Measurements from ENCODE around the gene NFKBIA.
A peak's percentile ranks its signal among the peaks of the same experiment; 100 is the strongest.
"Not testable (repeated sequence)": the region's sequence is repeated elsewhere in the genome, so short reads cannot be mapped to it uniquely, and the experiment has no call there.

The NFKBIA gene

DNA sequence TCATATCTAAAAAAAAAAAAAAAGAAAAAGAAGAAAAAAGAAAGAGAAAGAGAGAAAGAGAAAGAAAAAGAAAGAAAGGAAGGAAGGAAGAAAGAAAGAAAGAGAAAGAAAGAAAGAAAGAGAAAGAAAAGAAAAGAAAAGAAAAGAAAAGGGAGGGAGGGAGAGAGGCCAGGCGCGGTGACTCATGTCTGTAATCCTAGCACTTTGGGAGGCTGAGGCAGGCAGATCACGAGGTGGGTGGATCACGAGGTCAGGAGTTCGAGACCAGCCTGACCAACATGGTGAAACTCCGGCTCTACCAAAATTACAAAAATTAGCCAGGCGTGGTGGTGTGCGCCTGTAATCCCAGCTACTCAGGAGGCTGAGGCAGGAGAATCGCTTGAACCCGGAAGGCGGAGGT is 31.3 kb downstream of the NFKBIA start:
- H3K4me3 ChIP-seq (ENCODE audit: low read length); H3K9ac ChIP-seq (ENCODE audit: low read depth, low read length); H3K36me3 ChIP-seq (ENCODE audit: insufficient read depth, low read depth, low read length); H3K27me3 ChIP-seq (ENCODE audit: insufficient read depth, low read length); H3K27ac ChIP-seq (ENCODE audit: low read length); H3K4me1 ChIP-seq (ENCODE audit: insufficient read depth, low read length); H3K9me3 ChIP-seq (ENCODE audit: insufficient read depth, low read depth, low read length): not testable (repeated sequence)

DNA sequence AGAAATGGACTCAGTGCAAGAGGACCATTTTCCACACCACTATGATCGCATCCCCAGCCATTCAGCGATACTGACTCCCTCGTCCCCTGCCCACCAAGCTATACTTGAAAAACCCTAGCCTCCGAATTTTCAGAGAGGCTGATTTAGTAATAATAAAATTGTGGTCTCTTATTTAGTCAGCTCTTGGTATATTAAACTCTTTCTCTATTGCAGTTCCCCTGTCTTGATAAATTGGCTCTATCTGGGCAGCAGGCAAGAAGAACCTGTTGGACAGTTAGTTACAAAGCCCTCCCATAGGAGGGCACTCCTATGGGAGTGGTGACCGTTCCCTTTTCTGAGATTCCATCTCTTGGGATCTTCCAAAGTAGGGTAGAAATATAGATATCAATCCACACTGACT is 33.6 kb downstream of the NFKBIA start:
- Histone ChIP-seq H3K27ac (ENCODE audit: low read length) (no peak overlapping the region), H3K4me1 (ENCODE audit: insufficient read depth, low read length) (peaks cover 15% of the 10 kb centered on the region), H3K36me3 (ENCODE audit: insufficient read depth, low read depth, low read length) (no peaks in the 10 kb centered on the region), H3K9me3 (ENCODE audit: insufficient read depth, low read depth, low read length) (no peaks in the 10 kb centered on the region), H3K9ac (ENCODE audit: low read depth, low read length) (no peak overlapping the region), H3K4me3 (ENCODE audit: low read length) (no peak overlapping the region), H3K27me3 (ENCODE audit: insufficient read depth, low read length) (no peaks in the 10 kb centered on the region)

DNA sequence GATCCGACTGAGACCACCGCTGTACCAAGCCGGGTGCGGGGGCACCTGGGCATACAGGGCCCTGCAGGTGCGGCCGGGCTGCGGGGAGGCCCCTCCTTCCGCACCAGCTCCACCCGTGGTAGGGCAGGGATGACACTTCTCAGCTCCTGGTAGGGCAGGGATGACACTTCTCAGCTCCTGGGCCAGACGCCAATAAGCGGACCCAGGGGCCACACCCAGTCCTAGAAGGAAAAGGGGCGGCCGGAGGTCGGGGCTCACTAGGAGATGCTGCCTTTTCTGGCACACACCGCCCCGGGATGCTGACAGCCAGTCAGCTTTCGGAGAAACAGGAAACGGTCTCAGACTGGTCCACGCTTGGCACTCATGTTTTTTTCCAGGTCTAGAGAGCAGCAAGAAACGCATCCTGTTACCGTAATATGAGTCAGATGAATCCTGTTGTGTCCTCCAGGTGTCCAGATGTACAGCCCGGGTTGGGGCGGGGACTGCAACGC is 34.8 kb downstream of the NFKBIA start:
- Histone ChIP-seq H3K36me3 (ENCODE audit: insufficient read depth, low read depth, low read length) (no peaks in the 10 kb centered on the region), H3K9me3 (ENCODE audit: insufficient read depth, low read depth, low read length) (no peaks in the 10 kb centered on the region), H3K27me3 (ENCODE audit: insufficient read depth, low read length) (no peaks in the 10 kb centered on the region), H3K4me1 (ENCODE audit: insufficient read depth, low read length) (peaks cover 15% of the 10 kb centered on the region), H3K4me3 (ENCODE audit: low read length) (no peak overlapping the region), H3K27ac (ENCODE audit: low read length) (no peak overlapping the region), H3K9ac (ENCODE audit: low read depth, low read length) (no peak overlapping the region)

DNA sequence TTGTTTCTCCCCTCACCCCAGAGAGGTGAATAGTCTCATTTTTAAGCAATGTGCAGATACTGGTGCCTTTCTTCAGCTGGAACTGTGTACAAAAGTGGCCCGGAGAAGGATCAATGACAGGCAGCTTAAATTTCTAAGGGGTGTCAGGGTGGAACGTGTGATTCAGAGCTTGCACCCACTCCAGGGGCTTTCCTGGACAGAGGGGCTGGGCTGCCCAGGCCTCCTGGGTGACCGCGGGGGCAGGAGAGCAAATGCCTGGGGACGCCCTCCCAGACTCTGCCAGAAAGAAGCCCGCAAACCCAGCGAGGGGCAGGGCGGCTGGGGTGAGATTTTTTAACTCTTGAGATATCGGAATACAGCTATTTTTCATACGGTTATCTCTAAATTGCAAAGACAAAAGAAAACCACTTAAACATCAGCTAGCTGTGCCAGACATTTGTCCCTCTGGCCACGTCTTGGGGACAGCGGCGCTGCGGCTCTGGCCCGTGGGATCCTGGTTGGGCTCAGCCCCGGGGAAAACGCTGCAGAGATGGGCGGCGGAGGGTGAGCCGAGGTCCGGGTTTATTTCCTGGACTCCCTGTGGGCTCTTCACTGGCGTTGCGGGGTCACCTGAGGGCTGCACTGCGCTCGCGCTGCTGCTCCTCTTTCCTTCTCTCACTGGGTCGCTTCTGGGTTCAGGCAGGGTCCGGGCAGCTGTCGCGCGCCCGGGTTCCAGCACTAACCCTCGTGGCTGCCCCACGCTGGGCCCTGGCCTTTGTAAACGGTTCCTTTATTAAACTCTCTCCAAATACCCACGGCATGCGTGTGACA is 35.8 kb downstream of the NFKBIA start:
- Histone ChIP-seq H3K27ac (ENCODE audit: low read length) (no peak overlapping the region), H3K27me3 (ENCODE audit: insufficient read depth, low read length) (no peaks in the 10 kb centered on the region), H3K4me3 (ENCODE audit: low read length) (no peak overlapping the region), H3K9me3 (ENCODE audit: insufficient read depth, low read depth, low read length) (no peaks in the 10 kb centered on the region), H3K36me3 (ENCODE audit: insufficient read depth, low read depth, low read length) (no peaks in the 10 kb centered on the region), H3K9ac (ENCODE audit: low read depth, low read length) (no peak overlapping the region), H3K4me1 (ENCODE audit: insufficient read depth, low read length) (peaks cover 15% of the 10 kb centered on the region)

DNA sequence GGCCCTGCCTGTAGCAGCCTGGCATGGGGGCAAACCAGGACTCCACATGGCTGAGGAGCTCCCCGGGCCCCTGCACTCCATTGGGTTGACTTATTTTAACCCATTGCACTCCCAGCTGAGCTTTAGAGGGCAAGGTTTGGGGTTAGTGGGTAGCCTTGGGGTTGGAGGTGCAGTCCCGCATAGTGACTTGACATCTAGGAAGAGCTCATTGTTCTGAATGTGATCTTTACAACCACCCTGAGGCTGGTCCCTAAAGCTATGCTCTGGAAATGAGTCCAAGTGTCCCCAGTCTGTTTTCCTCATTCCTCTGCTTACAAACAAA is 36.4 kb downstream of the NFKBIA start:
- Histone ChIP-seq H3K9ac (ENCODE audit: low read depth, low read length) (peak overlapping the region; percentile 2; the same call in 1 of the 2 replicates), H3K4me3 (ENCODE audit: low read length) (no peak overlapping the region), H3K27ac (ENCODE audit: low read length) (peak overlapping the region; percentile 56), H3K4me1 (ENCODE audit: insufficient read depth, low read length) (peaks cover 15% of the 10 kb centered on the region), H3K36me3 (ENCODE audit: insufficient read depth, low read depth, low read length) (no peaks in the 10 kb centered on the region), H3K27me3 (ENCODE audit: insufficient read depth, low read length) (no peaks in the 10 kb centered on the region), H3K9me3 (ENCODE audit: insufficient read depth, low read depth, low read length) (no peaks in the 10 kb centered on the region)

DNA sequence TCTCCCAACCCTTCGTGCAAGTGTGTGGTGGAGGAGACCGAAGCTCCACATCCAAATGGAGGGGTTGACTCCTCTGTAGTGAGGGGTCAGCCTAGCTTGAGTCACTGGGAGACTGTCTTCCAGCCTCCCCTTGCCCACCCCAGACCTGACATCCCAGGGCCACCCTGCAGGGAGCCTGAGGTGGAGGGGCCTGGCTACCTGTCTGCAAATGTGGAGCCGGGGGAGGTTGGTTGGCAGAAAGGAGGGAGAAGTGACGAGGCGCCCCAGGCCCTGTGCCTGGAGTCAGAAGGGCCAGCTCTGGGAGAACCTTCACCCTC is 37.5 kb downstream of the NFKBIA start:
- Histone ChIP-seq H3K4me1 (ENCODE audit: insufficient read depth, low read length) (peaks cover 15% of the 10 kb centered on the region), H3K9ac (ENCODE audit: low read depth, low read length) (0 out of 2 replicates have a peak overlapping the region, but pooled peaks have one; percentile 2), H3K27ac (ENCODE audit: low read length) (no peak overlapping the region)

DNA sequence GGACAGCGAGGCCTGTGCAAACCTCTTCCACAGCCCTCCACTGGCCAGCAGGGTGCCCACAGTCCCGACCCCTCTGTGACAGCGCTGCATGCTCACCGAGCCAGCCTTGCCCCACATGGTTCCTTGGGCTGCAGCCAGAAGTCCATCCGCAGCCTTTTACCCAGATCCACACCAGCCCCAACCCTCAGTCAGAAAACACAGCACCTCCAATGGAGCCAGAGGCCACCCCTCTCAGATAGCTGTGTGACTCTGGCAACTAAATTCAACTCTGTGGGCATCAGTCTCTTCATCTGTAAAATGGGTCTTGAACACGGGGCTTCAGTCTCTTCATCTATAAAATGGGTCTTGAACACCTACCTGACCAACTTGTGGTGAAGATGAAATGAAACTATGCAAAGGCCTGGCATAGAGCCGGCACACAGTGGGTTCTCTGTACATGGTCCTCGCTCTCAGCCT is 38.0 kb downstream of the NFKBIA start:
- Histone ChIP-seq H3K27ac (ENCODE audit: low read length) (no peak overlapping the region), H3K36me3 (ENCODE audit: insufficient read depth, low read depth, low read length) (no peaks in the 10 kb centered on the region), H3K9ac (ENCODE audit: low read depth, low read length) (no peak overlapping the region), H3K27me3 (ENCODE audit: insufficient read depth, low read length) (no peaks in the 10 kb centered on the region), H3K4me1 (ENCODE audit: insufficient read depth, low read length) (peaks cover 15% of the 10 kb centered on the region), H3K4me3 (ENCODE audit: low read length) (no peak overlapping the region), H3K9me3 (ENCODE audit: insufficient read depth, low read depth, low read length) (no peaks in the 10 kb centered on the region)

More for the DNA sequence above, 37.5 kb downstream of the NFKBIA start:
- no peaks in the 10 kb centered on the region for H3K27me3 ChIP-seq (ENCODE audit: insufficient read depth, low read length)
- H3K9me3 ChIP-seq (ENCODE audit: insufficient read depth, low read depth, low read length): no peaks in the 10 kb centered on the region
- no peaks in the 10 kb centered on the region for H3K36me3 ChIP-seq (ENCODE audit: insufficient read depth, low read depth, low read length)
- no peak overlapping the region for H3K4me3 ChIP-seq (ENCODE audit: low read length)

DNA sequence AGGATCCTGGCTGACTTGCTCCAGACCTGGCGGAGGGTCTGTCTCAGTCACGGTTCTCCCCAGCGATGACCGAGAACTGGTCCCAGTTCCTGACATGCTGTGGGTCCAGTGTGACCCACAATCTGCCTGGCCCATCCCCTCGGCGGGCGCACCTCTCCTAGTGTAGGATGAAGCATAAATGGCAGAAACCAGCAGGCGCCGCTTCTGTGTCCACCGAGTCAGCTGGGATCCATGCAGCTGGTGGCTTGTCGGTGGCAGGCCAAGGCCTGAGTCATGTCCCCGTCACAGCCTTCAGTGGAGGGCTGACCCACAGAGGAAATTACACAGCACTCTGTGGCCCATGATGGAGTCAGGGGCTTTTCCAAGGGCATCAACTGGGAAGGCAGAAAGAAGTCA is 38.5 kb downstream of the NFKBIA start:
- Histone ChIP-seq H3K4me1 (ENCODE audit: insufficient read depth, low read length) (peaks cover 15% of the 10 kb centered on the region), H3K9ac (ENCODE audit: low read depth, low read length) (no peak overlapping the region), H3K9me3 (ENCODE audit: insufficient read depth, low read depth, low read length) (no peaks in the 10 kb centered on the region), H3K27ac (ENCODE audit: low read length) (no peak overlapping the region), H3K4me3 (ENCODE audit: low read length) (no peak overlapping the region), H3K27me3 (ENCODE audit: insufficient read depth, low read length) (no peaks in the 10 kb centered on the region), H3K36me3 (ENCODE audit: insufficient read depth, low read depth, low read length) (no peaks in the 10 kb centered on the region)

DNA sequence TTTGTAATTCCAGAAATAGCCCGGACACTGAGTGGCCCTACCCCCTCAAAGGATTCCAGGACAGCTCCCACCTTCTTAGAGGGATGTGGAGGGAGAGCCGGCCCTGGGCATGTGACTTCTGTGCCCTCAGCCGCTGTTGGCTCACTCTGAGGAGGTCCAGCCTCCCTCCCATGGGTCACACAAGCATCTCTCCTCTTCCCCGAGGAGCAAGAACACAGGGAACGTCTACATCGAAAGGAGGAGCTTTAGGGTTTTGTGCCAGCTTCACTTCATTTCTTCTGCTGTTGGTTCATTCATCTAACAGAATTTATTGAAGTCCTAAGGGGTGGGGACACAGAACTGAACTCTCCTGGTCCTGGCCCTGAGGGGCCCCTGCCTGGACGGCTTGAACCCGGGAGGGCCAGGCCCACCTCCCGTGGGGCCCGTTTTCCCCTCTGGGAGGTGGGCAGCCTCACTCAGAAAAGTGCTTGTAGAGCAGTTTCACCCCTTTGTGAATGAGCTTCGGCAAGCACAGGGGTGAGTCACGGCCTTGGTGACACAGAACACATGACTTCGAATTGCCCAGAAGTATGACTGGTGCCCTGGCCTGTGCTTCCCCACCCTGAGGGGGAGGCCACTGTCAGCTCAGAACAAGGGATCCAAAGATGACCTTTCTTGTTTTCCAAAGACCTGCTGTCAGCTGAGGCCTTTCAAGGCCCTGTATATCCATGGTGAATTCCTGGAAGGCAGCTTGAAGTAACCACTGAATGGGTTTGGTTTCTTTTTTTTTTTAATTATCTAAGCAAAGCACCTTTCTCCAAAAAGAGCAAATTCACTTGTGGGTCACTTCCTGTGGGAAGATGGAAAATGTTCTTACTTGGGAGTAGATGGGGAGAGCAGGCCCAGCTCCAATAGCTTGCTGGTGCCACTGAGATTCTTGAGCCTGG is 39.2 kb downstream of the NFKBIA start:
- H3K9me3 ChIP-seq (ENCODE audit: insufficient read depth, low read depth, low read length): no peaks in the 10 kb centered on the region
- no peaks in the 10 kb centered on the region for H3K27me3 ChIP-seq (ENCODE audit: insufficient read depth, low read length)
- no peak overlapping the region for H3K9ac ChIP-seq (ENCODE audit: low read depth, low read length)
- no peak overlapping the region for H3K4me3 ChIP-seq (ENCODE audit: low read length)
- no peaks in the 10 kb centered on the region for H3K36me3 ChIP-seq (ENCODE audit: insufficient read depth, low read depth, low read length)
- H3K27ac ChIP-seq (ENCODE audit: low read length): no peak overlapping the region
- peaks cover 15% of the 10 kb centered on the region for H3K4me1 ChIP-seq (ENCODE audit: insufficient read depth, low read length)

DNA sequence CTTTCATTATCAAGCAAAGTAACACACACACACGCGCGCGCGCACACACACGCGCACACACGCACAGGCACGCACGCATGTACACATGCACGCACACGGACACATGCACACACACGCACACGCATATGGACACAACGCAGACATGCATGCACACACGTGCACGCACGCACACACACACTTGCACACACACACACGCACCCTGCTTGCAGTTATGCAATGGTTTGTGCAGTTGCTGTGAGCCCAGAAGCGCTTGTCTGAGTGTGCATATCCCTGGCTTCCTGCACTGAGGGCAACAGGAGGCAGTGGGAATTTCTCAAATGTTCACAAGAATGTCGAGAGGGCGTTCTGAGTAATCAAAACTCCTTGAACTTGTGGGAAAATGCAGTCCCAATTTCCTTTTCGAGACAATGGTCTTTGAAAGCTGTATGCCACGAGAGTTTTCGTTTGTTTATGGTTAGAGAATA is 41.6 kb downstream of the NFKBIA start:
- H3K27me3 ChIP-seq (ENCODE audit: insufficient read depth, low read length): no peaks in the 10 kb centered on the region
- H3K9ac ChIP-seq (ENCODE audit: low read depth, low read length): no peak overlapping the region
- H3K4me3 ChIP-seq (ENCODE audit: low read length): no peak overlapping the region
- no peaks in the 10 kb centered on the region for H3K9me3 ChIP-seq (ENCODE audit: insufficient read depth, low read depth, low read length)
- no peak overlapping the region for H3K27ac ChIP-seq (ENCODE audit: low read length)
- H3K36me3 ChIP-seq (ENCODE audit: insufficient read depth, low read depth, low read length): no peaks in the 10 kb centered on the region
- H3K4me1 ChIP-seq (ENCODE audit: insufficient read depth, low read length): peaks cover 10% of the 10 kb centered on the region

DNA sequence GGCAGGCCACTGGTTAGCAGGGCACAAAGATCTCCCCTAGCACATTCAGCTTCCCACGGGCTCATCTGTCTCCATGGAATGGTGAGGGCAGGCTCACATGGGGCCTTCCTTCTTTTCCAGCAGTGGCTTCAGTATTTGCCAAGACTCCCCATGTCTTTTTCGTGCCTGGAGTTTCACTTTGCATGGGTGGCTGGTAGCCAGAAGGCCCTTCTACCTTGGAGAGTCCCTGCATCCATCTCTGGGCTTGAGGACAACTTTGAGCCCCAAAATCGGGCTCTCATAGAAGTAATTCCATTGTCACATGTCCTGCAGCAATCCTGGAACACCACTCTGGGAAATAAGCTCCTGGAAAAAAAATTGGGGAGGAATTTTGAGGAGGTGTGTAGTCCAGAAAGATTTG is 42.1 kb downstream of the NFKBIA start:
- no peak overlapping the region for H3K4me3 ChIP-seq (ENCODE audit: low read length)
- H3K9me3 ChIP-seq (ENCODE audit: insufficient read depth, low read depth, low read length): no peaks in the 10 kb centered on the region
- no peaks in the 10 kb centered on the region for H3K36me3 ChIP-seq (ENCODE audit: insufficient read depth, low read depth, low read length)
- H3K27me3 ChIP-seq (ENCODE audit: insufficient read depth, low read length): no peaks in the 10 kb centered on the region
- H3K9ac ChIP-seq (ENCODE audit: low read depth, low read length): no peak overlapping the region
- H3K4me1 ChIP-seq (ENCODE audit: insufficient read depth, low read length): peaks cover 5% of the 10 kb centered on the region
- no peak overlapping the region for H3K27ac ChIP-seq (ENCODE audit: low read length)

DNA sequence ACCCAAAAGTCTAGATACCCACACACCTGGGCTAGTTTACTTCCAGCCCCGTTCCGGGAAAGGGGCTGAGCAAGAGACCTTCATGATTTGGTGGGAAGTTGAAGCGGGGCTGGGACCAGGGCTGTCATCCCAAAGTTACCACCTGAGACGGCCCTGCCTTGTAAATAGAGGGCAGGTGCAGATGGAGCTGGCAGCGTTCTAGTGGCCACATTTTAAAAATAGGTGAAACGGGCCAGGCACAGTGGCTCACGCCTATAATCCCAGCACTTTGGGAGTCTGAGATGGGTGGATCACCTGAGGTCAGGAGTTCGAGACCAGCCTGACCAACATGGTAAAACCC is 43.4 kb downstream of the NFKBIA start:
- Histone ChIP-seq H3K4me3 (ENCODE audit: low read length) (no peak overlapping the region), H3K4me1 (ENCODE audit: insufficient read depth, low read length) (no peaks in the 10 kb centered on the region), H3K9me3 (ENCODE audit: insufficient read depth, low read depth, low read length) (no peaks in the 10 kb centered on the region), H3K27me3 (ENCODE audit: insufficient read depth, low read length) (no peaks in the 10 kb centered on the region), H3K9ac (ENCODE audit: low read depth, low read length) (no peak overlapping the region), H3K27ac (ENCODE audit: low read length) (no peak overlapping the region), H3K36me3 (ENCODE audit: insufficient read depth, low read depth, low read length) (no peaks in the 10 kb centered on the region)
